GM19023 (cell line): ENCODE measurements around the gene DCC.

Source experiments
- ATAC-seq: cut with Tn5 transposase; IDR thresholded peaks from one replicate; pipeline ENCODE4 v1.9.1; 2021; ENCODE audit warnings: mild to moderate bottlenecking, moderate library complexity; ENCODE audit not compliant: unreplicated experiment

The DCC gene

GRCh38 chr18:53543711-53544110, 1203.7 kb downstream of the DCC start:
- ATAC-seq: no peak

- ATAC-seq: no peak
Measured at GRCh38 chr18:53544917-53545316, 1204.9 kb downstream of the DCC start.

GRCh38 chr18:53551868-53552426, 1212.0 kb downstream of the DCC start:
- no peak for ATAC-seq

- ATAC-seq: no peak
Measured at GRCh38 chr18:53553030-53553429, 1213.0 kb downstream of the DCC start.

GRCh38 chr18:53556450-53556849, 1216.5 kb downstream of the DCC start:
- ATAC-seq: no peak

- ATAC-seq: no peak
Measured at GRCh38 chr18:53560546-53560945, 1220.5 kb downstream of the DCC start.

- no peak for ATAC-seq
Measured at GRCh38 chr18:53566626-53567025, 1226.6 kb downstream of the DCC start.

- ATAC-seq: peak; percentile 70
Measured at GRCh38 chr18:53567929-53568574, 1228.1 kb downstream of the DCC start.
